Esophagus muscularis mucosa (tissue), 4 donors: ENCODE measurements around the gene ATP2A1.

Source experiments
- EP300 ChIP-seq: sonication (generic); formaldehyde crosslinking; IDR thresholded peaks from one replicate; pipeline ENCODE4 v1.6.1; 2017; ENCODE audit warnings: antibody characterized with exemption
- POLR2A ChIP-seq: fragments of 450-650 bp; IDR thresholded peaks from one replicate; pipeline ENCODE4 v1.6.1; 2017; ENCODE audit warnings: antibody characterized with exemption, moderate library complexity, mild to moderate bottlenecking, low read depth
- POLR2AphosphoS5 ChIP-seq, 2 donors: sonication (generic); formaldehyde crosslinking; IDR thresholded peaks; one replicate each; pipeline ENCODE4 v1.6.1; 2017; ENCODE audit warnings: antibody characterized with exemption in 2 of 2
- TF ChIP-seq, protein P1 (sequence below), 3 experiments: fragments of 200-600 bp in 2 of 3; fragments of 450-650 bp in 1 of 3; sonication (generic) in 2 of 3; IDR thresholded peaks; one replicate each; pipeline ENCODE4 v1.5.1; 2017 to 2019; ENCODE audit warnings: antibody characterized with exemption in 3 of 3, mild to moderate bottlenecking in 2 of 3, moderate library complexity in 1 of 3

DNA sequence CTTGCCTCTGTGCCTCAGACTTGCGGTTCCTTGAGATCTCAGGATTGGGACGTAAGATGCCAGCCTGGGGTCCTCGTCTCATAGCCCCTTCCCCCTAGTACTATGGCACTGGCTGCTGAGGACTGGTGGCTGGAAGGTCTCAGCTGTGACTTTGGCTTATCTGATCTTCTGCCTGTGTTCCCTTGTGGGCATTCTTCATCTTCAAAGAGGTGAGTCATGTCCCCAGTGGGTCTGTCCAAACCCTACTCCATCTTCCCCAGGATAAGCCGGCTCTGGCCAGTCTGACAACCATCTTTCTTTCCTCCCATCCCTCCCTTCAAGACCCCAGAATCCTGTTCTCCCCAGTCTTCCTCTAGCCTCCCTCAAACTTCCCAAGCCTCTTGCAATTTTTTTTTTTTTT lies 57.1 kb downstream of the ATP2A1 start:
- TF ChIP-seq, protein P1, sequence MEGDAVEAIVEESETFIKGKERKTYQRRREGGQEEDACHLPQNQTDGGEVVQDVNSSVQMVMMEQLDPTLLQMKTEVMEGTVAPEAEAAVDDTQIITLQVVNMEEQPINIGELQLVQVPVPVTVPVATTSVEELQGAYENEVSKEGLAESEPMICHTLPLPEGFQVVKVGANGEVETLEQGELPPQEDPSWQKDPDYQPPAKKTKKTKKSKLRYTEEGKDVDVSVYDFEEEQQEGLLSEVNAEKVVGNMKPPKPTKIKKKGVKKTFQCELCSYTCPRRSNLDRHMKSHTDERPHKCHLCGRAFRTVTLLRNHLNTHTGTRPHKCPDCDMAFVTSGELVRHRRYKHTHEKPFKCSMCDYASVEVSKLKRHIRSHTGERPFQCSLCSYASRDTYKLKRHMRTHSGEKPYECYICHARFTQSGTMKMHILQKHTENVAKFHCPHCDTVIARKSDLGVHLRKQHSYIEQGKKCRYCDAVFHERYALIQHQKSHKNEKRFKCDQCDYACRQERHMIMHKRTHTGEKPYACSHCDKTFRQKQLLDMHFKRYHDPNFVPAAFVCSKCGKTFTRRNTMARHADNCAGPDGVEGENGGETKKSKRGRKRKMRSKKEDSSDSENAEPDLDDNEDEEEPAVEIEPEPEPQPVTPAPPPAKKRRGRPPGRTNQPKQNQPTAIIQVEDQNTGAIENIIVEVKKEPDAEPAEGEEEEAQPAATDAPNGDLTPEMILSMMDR (IDR thresholded peaks at IDR 0.05), result no peak
- no peak for TF ChIP-seq EP300
- no peak for TF ChIP-seq POLR2AphosphoS5 (IDR thresholded peaks at IDR 0.05)
- TF ChIP-seq POLR2A, result no peak
